ENCODE data around the gene PRR23C.

Gene PRR23C

DNA sequence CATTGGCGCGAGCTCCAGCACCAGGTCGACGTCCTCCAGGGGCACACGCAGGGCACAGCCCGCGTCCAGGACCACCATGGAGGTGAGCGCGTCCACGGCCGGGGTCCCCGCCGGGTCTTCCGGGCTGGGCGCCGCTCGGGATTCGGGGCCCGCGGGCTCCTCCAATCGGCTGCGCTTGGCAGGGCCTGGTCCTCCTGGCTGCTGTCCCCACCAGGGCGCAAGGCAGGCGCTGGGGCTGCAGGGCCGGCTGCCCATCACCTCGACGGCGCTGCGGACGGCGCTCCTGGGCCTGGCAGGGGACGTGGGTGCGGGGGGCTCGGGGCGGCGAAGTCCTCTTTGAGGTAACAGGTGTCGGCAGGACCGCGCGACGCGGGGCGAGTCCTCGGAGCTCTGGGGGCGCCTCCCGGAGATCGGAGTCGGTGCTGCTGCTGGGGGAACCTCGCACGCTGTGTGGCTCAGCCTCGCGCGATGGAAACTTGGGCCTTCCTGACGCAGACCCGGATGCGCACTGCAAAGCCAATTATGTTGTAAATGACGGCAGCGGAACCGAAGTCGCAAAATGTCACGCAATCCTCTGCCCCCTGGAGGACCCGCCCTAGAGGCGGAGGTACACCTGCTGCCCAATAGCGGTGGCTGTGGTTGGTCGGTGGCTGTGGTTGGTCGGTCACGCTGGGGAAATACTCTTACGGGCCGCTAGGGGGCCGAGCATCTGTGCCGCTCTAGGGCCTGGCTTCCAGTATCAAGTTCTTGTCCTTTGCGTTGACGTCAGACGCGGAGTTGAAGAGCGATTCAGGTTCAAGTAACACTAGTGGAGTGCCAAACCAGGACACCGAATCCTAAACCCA, at the start of gene PRR23C:
Gene PRR23C, minus strand, starts transcription at position 527 of the 845 bp plus-strand sequence. Its CDS starts 272 bp downstream, at position 255.
- TF ChIP-seq, protein P1, sequence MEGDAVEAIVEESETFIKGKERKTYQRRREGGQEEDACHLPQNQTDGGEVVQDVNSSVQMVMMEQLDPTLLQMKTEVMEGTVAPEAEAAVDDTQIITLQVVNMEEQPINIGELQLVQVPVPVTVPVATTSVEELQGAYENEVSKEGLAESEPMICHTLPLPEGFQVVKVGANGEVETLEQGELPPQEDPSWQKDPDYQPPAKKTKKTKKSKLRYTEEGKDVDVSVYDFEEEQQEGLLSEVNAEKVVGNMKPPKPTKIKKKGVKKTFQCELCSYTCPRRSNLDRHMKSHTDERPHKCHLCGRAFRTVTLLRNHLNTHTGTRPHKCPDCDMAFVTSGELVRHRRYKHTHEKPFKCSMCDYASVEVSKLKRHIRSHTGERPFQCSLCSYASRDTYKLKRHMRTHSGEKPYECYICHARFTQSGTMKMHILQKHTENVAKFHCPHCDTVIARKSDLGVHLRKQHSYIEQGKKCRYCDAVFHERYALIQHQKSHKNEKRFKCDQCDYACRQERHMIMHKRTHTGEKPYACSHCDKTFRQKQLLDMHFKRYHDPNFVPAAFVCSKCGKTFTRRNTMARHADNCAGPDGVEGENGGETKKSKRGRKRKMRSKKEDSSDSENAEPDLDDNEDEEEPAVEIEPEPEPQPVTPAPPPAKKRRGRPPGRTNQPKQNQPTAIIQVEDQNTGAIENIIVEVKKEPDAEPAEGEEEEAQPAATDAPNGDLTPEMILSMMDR (IDR thresholded peaks at IDR 0.05), result 0 out of 2 replicates have a peak, but pooled peaks have one; percentile 26

DNA sequence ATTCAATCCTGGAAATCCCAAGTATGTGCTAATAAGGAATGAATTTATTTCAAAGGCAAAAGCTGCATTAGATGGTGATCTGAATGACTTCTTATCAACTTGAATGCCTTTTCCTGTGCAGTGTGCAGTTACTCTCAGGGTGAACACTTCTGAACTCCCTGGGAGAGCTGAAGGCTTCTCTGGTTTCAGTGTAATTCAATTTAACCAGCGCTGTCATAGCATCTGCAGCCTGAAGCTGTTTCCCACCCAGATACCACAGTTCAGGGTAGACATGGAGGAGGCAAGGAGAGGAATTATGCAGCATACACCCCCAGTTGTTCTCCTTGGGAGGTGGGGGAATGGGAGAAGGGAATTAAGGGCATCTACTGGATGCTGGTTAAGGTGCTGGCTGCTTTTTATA, 49.1 kb upstream of the PRR23C start:
- TF ChIP-seq, protein P1 (IDR thresholded peaks at IDR 0.05), result no peak

DNA sequence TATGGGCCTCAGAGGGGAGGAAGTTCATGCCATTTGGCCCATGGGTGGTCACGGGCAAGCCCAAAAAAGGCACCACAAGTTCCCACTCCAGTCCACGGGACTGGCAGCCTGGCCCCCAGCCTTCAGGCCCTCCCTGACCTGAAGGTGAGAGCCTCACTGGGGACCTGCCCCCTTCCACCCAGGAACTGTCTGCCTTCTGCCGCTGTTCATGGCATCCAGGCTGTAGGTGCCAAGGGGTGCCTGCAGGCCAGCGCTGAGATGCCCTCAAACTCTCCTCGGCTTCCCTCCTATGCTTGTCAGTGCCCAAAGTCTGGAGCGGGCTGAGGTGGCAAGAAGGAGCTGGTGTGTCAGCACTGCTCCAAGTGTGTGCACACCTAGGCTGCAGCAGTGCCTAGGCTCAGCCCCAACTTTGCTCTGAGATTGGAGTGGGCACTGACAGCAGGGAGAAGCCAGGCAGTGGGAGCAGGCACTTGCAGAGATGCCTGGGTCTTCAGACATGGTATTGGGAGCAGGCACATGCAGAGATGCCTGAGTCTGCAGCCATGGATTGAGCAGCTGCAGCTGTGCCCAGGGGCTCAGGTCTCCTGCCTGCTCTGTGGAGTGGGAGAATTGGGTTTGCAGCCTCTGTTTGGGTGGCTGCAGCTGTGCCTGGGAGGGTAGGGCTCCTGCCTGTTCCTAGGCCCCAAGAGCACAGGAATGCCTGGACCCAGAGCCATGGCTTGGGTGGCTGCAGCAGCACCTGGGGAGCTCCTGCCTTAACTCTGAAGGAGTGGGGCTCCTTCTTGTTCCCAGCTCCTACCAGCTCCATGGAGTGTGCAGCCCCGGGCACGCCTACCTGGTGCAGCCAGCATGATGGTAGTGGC, 44.0 kb upstream of the PRR23C start:
- TF ChIP-seq, protein P1 (IDR thresholded peaks at IDR 0.05), result no peak

DNA sequence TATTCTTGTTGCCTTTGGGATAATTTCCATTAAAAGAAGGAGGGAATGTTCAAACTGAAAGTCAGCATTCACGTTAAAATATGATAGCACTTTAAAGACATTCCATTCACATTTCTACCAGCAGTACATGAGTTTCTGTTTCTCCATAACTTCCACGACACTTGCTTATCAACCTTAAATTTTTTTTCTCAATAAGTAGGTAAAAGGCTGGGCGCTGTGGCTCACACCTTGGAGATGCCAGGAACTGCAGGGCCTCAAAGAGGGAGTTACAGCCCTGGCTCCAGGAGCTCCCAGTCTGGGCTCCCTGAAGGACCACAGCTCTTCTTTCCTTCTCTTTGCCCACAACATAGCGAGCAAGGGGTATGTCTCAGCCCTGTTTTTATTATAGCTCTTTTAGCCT, 42.9 kb upstream of the PRR23C start:
- TF ChIP-seq, protein P1 (IDR thresholded peaks at IDR 0.05), result no peak

DNA sequence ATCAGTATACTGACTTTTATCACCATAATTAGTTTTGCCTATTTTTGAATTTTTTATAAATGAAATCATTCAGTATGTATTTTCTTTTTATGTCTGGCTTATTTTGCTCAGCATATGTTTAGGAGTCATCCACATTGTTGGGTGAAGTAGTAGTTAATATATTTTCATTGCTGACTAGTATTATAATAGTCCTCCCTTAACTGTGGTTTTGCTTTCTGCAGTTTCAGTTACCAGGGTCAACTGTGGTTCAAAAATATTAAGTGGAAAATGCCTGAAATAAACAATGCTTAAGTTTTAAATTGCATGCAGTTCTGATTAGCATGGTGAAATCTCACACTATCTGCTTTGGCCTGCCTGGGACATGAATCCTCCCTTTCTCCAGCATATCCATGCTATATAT, 39.5 kb upstream of the PRR23C start:
- TF ChIP-seq, protein P1 (IDR thresholded peaks at IDR 0.05), result no peak

DNA sequence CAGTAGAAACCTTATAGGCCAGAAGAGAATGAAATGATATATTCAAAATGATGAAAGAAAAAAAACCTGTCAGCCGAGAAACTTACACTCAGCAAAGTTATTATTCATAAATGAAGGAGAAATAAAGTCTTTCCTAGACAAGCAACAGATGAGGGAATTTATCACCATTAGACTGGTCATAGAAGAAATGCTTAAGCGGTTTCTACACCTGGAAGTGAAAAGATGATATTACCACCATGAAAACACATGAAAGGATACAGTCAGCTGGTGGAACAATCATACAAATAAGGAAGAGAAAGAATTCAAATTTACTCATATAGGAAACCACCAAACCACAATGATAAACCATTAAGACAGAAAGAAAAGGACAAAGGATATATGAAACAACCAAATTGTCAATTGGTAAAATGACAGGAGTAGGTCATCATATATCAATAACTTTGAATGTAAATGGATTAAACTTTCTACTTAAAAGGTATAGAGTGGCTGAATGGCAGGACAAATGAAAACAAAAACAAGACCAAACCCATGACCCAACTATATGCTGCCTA, 29.9 kb upstream of the PRR23C start:
- TF ChIP-seq, protein P1 (IDR thresholded peaks at IDR 0.05), result no peak

DNA sequence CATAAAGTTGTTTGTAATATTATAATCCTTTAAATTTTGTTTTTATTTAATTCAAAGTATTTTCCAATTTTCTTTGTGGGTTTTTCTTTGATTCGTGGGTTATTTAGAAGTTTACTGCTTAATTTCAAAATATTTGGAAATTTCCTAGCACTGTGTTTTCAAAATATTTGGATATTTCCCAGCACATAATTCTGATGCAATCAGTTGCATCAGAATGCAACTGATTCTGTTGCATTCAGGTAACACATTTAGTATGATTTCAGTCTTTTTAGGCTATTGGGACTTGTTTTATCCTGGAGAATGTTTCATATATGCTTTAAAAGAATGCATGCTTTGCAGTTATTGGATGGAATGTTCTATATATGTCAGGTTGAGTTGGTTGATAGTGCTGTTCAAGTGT, 18.2 kb upstream of the PRR23C start:
- TF ChIP-seq, protein P1 (IDR thresholded peaks at IDR 0.05), result no peak

Data from LNCAP (cell line).